ENCODE results near the gene CDH13. TPM values are rescaled to one million over a fixed set of nuclear protein-coding genes. Genes with fewer than 3 reads are reported as not detected.

The CDH13 gene
- total and polyA plus RNA-seq, 10 of the 15 experiments (the other 5 are each of a cell fraction or from before 2014, with no cell fraction given) = under 0.01 to 0.05 TPM; not detected in 8

- Histone ChIP-seq H3K9me3 (replicated peaks; ENCODE audit: control insufficient read depth, insufficient read depth, low read length) (no peaks in the 10 kb centered on the region), H3K9ac (ENCODE audit: control insufficient read depth, insufficient read depth, low read length) (no peak overlapping the region), H2AFZ (ENCODE audit: control insufficient read depth, low read depth, low read length) (no peak overlapping the region), H3K79me2 (ENCODE audit: control insufficient read depth, insufficient read depth, low read length) (no peaks in the 10 kb centered on the region), H3K27me3 (replicated peaks in 1 of 2; ENCODE audit: control insufficient read depth in 2 of 2, insufficient read depth in 2 of 2, low read length in 1 of 2) (no peaks in the 10 kb centered on the region), H3K27ac (ENCODE audit: control insufficient read depth, insufficient read depth) (no peak overlapping the region), H3K4me1 (ENCODE audit: control insufficient read depth, insufficient read depth, low read length) (no peaks in the 10 kb centered on the region), H3K4me3 (no peak overlapping the region), H3K36me3 (ENCODE audit: control insufficient read depth in 2 of 2, insufficient read depth in 2 of 2, low read length in 1 of 2) (no peaks in the 10 kb centered on the region), H3K4me2 (ENCODE audit: control insufficient read depth, insufficient read depth) (no peak overlapping the region), H4K20me1 (ENCODE audit: control insufficient read depth, insufficient read depth) (no peaks in the 10 kb centered on the region)
- FAIRE-seq (no peak), ATAC-seq (no peak), DNase-seq (ENCODE audit: low read depth, low spot score) (no peak)
- RAD21 ChIA-PET (ENCODE audit: unreplicated experiment) = no interaction called here
- CTCF ChIA-PET = no interaction called here
- TF ChIP-seq MTA2 (IDR thresholded peaks at IDR 0.05; ENCODE audit: low read depth) (no peak), ETV6 (conservative IDR thresholded peaks at IDR 0.05 in 1 of 2, IDR thresholded peaks at IDR 0.05 in 1 of 2; ENCODE audit: borderline replicate concordance in 1 of 2, low read depth in 1 of 2) (no peak), GATAD2B (conservative IDR thresholded peaks at IDR 0.05; ENCODE audit: low read depth) (no peak)
- SMC1A ChIA-PET (ENCODE audit: uncharacterized antibody, unreplicated experiment) = no interaction called here
- in situ Hi-C loops (cut with MboI) = no loop called here
- intact Hi-C loops (cut with micrococcal nuclease; ENCODE audit: unreplicated experiment) = no loop called here
- BruUV-seq (replicated peaks) = no TSS peak
- 47% methylated on average over 5 of the region's 5 CpGs for WGBS (ENCODE audit: insufficient coverage, insufficient replicate concordance, low lambda C conversion rate, missing lambda C conversion rate)
- POLR2A ChIA-PET = no interaction called here
Observed at GRCh38 chr16:83818276-83818675, 1191.5 kb downstream of the CDH13 start.

- no peak overlapping the region for H3K9ac ChIP-seq (ENCODE audit: control insufficient read depth, insufficient read depth, low read length)
- no peak for ATAC-seq
- intact Hi-C loops (cut with micrococcal nuclease; ENCODE audit: unreplicated experiment) = no loop called here
- H3K9me3 ChIP-seq (replicated peaks; ENCODE audit: control insufficient read depth, insufficient read depth, low read length) = no peaks in the 10 kb centered on the region
- no peak overlapping the region for H3K27ac ChIP-seq (ENCODE audit: control insufficient read depth, insufficient read depth)
- WGBS (ENCODE audit: insufficient coverage, insufficient replicate concordance, low lambda C conversion rate, missing lambda C conversion rate) = 2% methylated on average over 8 of the region's 8 CpGs
- no peaks in the 10 kb centered on the region for H3K36me3 ChIP-seq (ENCODE audit: control insufficient read depth in 2 of 2, insufficient read depth in 2 of 2, low read length in 1 of 2)
- in situ Hi-C loops (cut with MboI) = no loop called here
- no peaks in the 10 kb centered on the region for H3K27me3 ChIP-seq (replicated peaks in 1 of 2; ENCODE audit: control insufficient read depth in 2 of 2, insufficient read depth in 2 of 2, low read length in 1 of 2)
- no peaks in the 10 kb centered on the region for H3K79me2 ChIP-seq (ENCODE audit: control insufficient read depth, insufficient read depth, low read length)
- TF ChIP-seq EP300 (IDR thresholded peaks at IDR 0.05; ENCODE audit: borderline replicate concordance in 1 of 2, control insufficient read depth in 1 of 2, low read depth in 2 of 2, low read length in 2 of 2) (no peak), SMAD5 (IDR thresholded peaks at IDR 0.05; ENCODE audit: low read depth) (no peak), EGR1 (IDR thresholded peaks at IDR 0.05; ENCODE audit: borderline replicate concordance in 1 of 2, low read depth in 2 of 2, low read length in 2 of 2) (no peak), ETV6 (conservative IDR thresholded peaks at IDR 0.05 in 1 of 2, IDR thresholded peaks at IDR 0.05 in 1 of 2; ENCODE audit: borderline replicate concordance in 1 of 2, low read depth in 1 of 2) (no peak), TCF7 (IDR thresholded peaks at IDR 0.05; ENCODE audit: borderline replicate concordance) (no peak), ZBTB11 (CRISPR knock-in tag; IDR thresholded peaks at IDR 0.05) (no peak), ASH2L (IDR thresholded peaks at IDR 0.05; ENCODE audit: borderline replicate concordance, low read depth) (no peak)
- POLR2A ChIA-PET = interaction anchor here (0.6 kb wide), 1 partner anchor 546 kb away, joined by 3 read pairs; no protein-coding TSS in a partner anchor
- H3K4me2 ChIP-seq (ENCODE audit: control insufficient read depth, insufficient read depth) = no peak overlapping the region
- DNase-seq (ENCODE audit: low read depth, low spot score) = no peak
- H4K20me1 ChIP-seq (ENCODE audit: control insufficient read depth, insufficient read depth) = no peaks in the 10 kb centered on the region
- SMC1A ChIA-PET (ENCODE audit: uncharacterized antibody, unreplicated experiment) = interaction anchor here (0.6 kb wide), 1 partner anchor 102 kb away, joined by 3 read pairs; no protein-coding TSS in a partner anchor
- H2AFZ ChIP-seq (ENCODE audit: control insufficient read depth, low read depth, low read length) = no peak overlapping the region
- RAD21 ChIA-PET (ENCODE audit: unreplicated experiment) = no interaction called here
- no peaks in the 10 kb centered on the region for H3K4me1 ChIP-seq (ENCODE audit: control insufficient read depth, insufficient read depth, low read length)
- H3K4me3 ChIP-seq = no peak overlapping the region
- no peak for FAIRE-seq
- CTCF ChIA-PET = no interaction called here
- BruUV-seq (replicated peaks) = no TSS peak
Observed at GRCh38 chr16:83819361-83819760, 1192.6 kb downstream of the CDH13 start.
